Measurements from ENCODE around the gene INTS7. TPM values are rescaled to one million over a fixed set of nuclear protein-coding genes. Genes with fewer than 3 reads are reported as not detected.

The INTS7 gene
- total and polyA plus RNA-seq, 9 of the 15 experiments (the other 6 are each of a cell fraction or from before 2014, with no cell fraction given): 27.3 to 68.4 (median 40.4) TPM

- TF ChIP-seq ZKSCAN1 (IDR thresholded peaks at IDR 0.05; ENCODE audit: low read depth, low read length) (no peak), NONO (IDR thresholded peaks at IDR 0.05; ENCODE audit: low read depth in 2 of 2, low read length in 1 of 2) (no peak), TOE1 (IDR thresholded peaks at IDR 0.05; ENCODE audit: borderline replicate concordance) (no peak), TOE1 (CRISPR knock-in tag; IDR thresholded peaks at IDR 0.05; ENCODE audit: borderline replicate concordance, low read depth) (no peak), SIRT6 (IDR thresholded peaks at IDR 0.05; ENCODE audit: low read depth, low read length) (no peak), ATF3 (IDR thresholded peaks at IDR 0.05) (no peak), ATF3 (CRISPR knock-in tag; conservative IDR thresholded peaks at IDR 0.05) (no peak), ZBTB43 (CRISPR knock-in tag; IDR thresholded peaks at IDR 0.05) (no peak)
- ChIA-PET POLR2A (interaction anchor here (0.6 to 1.9 kb wide), 4 partner anchors 9 to 467 kb away, joined by 3 to 6 read pairs (median 4); no protein-coding TSS in a partner anchor), CTCF (ENCODE audit: low intra/inter-chr PET ratio) (no interaction called here)
- Histone ChIP-seq H2AFZ (ENCODE audit: low read depth, low read length) (no peak overlapping the region), H3K9me3 (replicated peaks; ENCODE audit: control insufficient read depth, insufficient read depth, low read depth, low read length) (no peaks in the 10 kb centered on the region), H3K4me2 (ENCODE audit: insufficient read depth, low read length) (no peak overlapping the region), H3K27me3 (ENCODE audit: control insufficient read depth in 2 of 2, insufficient read depth in 2 of 2, low read length in 2 of 2) (0 out of 5 replicates have a peak, but pooled peaks cover 0 to 4% of the 10 kb centered on the region in 2 experiments), H3K27ac (ENCODE audit: extremely low read depth, low read depth, low read length) (no peak overlapping the region), H3K36me3 (ENCODE audit: control insufficient read depth, insufficient read depth, low read length) (no peaks in the 10 kb centered on the region), H3K9me1 (ENCODE audit: control insufficient read depth, insufficient read depth, low read length) (no peaks in the 10 kb centered on the region), H3K9ac (ENCODE audit: insufficient read depth in 1 of 2, low read depth in 2 of 2, low read length in 2 of 2) (no peak overlapping the region), H3K4me1 (replicated peaks in 1 of 2; ENCODE audit: control insufficient read depth in 2 of 2, insufficient read depth in 2 of 2, low read length in 2 of 2) (peaks cover 0 to 6% of the 10 kb centered on the region in 2 experiments; a peak in 2 of 5 replicates), H4K20me1 (replicated peaks; ENCODE audit: control insufficient read depth, insufficient read depth, low read length) (no peaks in the 10 kb centered on the region), H3K79me2 (ENCODE audit: control insufficient read depth, insufficient read depth, low read length) (no peaks in the 10 kb centered on the region), H3K4me3 (no peak overlapping the region)
- ATAC-seq: no peak
- FAIRE-seq: no peak
- no TSS peak for BruUV-seq (replicated peaks)
- intact Hi-C loops (cut with micrococcal nuclease): no loop called here
- WGBS (ENCODE audit: insufficient coverage, low coverage, missing lambda C conversion rate): 4% methylated on average over 3 of the region's 3 CpGs
- DNase-seq (ENCODE audit: extremely low read depth in 1 of 4, low spot score in 3 of 4): no peak
- in situ Hi-C loops (cut with MboI): no loop called here
These were observed 142.8 kb downstream of the INTS7 start for GRCh38 chr1:211892577-211892976.

Measured in K562 (cell line).